Middle frontal gyrus (tissue), 1 donor: ENCODE results near the gene MMP28.

Source experiments
- DNase-seq: peaks from one replicate; pipeline ENCODE4 v3.0.0-alpha.2; 2015; ENCODE audit warnings: low spot score; ENCODE audit errors: extremely low spot score

MMP28 gene

GRCh38 chr17:35795007-35795870 is at the start of gene MMP28:
TSS of gene MMP28 (minus strand) at chr17:35795641. CDS start at chr17:35795377, 264 bp downstream.
- DNase-seq: no peak

GRCh38 chr17:35844547-35844946 is 49.1 kb upstream of the MMP28 start:
- no peak for DNase-seq

- no peak for DNase-seq
These were observed 48.3 kb upstream of the MMP28 start for GRCh38 chr17:35843698-35844097.

GRCh38 chr17:35842239-35842638 is 46.8 kb upstream of the MMP28 start:
- no peak for DNase-seq

GRCh38 chr17:35841505-35841904 is 46.1 kb upstream of the MMP28 start:
- no peak for DNase-seq

GRCh38 chr17:35841101-35841500 is 45.7 kb upstream of the MMP28 start:
- DNase-seq: no peak

GRCh38 chr17:35825206-35825605 is 29.8 kb upstream of the MMP28 start:
- no peak for DNase-seq

- no peak for DNase-seq
These were observed 25.9 kb upstream of the MMP28 start for GRCh38 chr17:35821308-35821707.

- DNase-seq: no peak
These were observed 24.0 kb upstream of the MMP28 start for GRCh38 chr17:35819455-35819854.

- no peak for DNase-seq
These were observed 21.8 kb upstream of the MMP28 start for GRCh38 chr17:35817196-35817595.

GRCh38 chr17:35816723-35817122 is 21.3 kb upstream of the MMP28 start:
- no peak for DNase-seq

GRCh38 chr17:35812456-35812855 is 17.0 kb upstream of the MMP28 start:
- DNase-seq: no peak

- DNase-seq: no peak
These were observed 16.3 kb upstream of the MMP28 start for GRCh38 chr17:35811759-35812158.

- no peak for DNase-seq
These were observed 14.5 kb upstream of the MMP28 start for GRCh38 chr17:35809855-35810461.

GRCh38 chr17:35808962-35809854 is 13.8 kb upstream of the MMP28 start, which contains the start of gene TAF15:
TSS of gene TAF15 (plus strand) at chr17:35809484. CDS start at chr17:35809570, 86 bp downstream.
- peak; percentile 93 for DNase-seq

GRCh38 chr17:35808240-35808961 is 13.0 kb upstream of the MMP28 start:
- no peak for DNase-seq

- DNase-seq: no peak
These were observed 12.1 kb upstream of the MMP28 start for GRCh38 chr17:35807371-35808144.

GRCh38 chr17:35804658-35805192 is 9.3 kb upstream of the MMP28 start:
- peak; percentile 53 for DNase-seq

GRCh38 chr17:35801583-35802224 is 6.3 kb upstream of the MMP28 start:
- no peak for DNase-seq
